ENCODE data around the gene THEMIS.

- TF ChIP-seq CTCF (conservative IDR thresholded peaks at IDR 0.05; ENCODE audit: low read depth, low read length) (no peak), EZH2 (IDR thresholded peaks at IDR 0.05; ENCODE audit: borderline replicate concordance, low read depth, low read length, poor library complexity, severe bottlenecking) (no peak)
These were observed 7.2 kb upstream of the THEMIS start for GRCh38 chr6:127907960-127908640.

Measured in A673 (cell line).